ENCODE data around the gene NFATC2.

NFATC2 gene

GRCh38 chr20:51376111-51376510 is 166.4 kb downstream of the NFATC2 start:
- no peak for DNase-seq (ENCODE audit: low read depth, low spot score)

GRCh38 chr20:51375561-51375960 is 167.0 kb downstream of the NFATC2 start:
- DNase-seq (ENCODE audit: low read depth, low spot score) = no peak

- no peak for DNase-seq (ENCODE audit: low read depth, low spot score)
Measured at GRCh38 chr20:51374961-51375360, 167.6 kb downstream of the NFATC2 start.

- no peak for DNase-seq (ENCODE audit: low read depth, low spot score)
Measured at GRCh38 chr20:51374456-51374830, 168.1 kb downstream of the NFATC2 start.

GRCh38 chr20:51373713-51374455 is 168.6 kb downstream of the NFATC2 start:
- no peak for DNase-seq (ENCODE audit: low read depth, low spot score)

- DNase-seq (ENCODE audit: low read depth, low spot score) = no peak
Measured at GRCh38 chr20:51372966-51373365, 169.6 kb downstream of the NFATC2 start.

- peak; percentile 18 for DNase-seq (ENCODE audit: low read depth, low spot score)
Measured at GRCh38 chr20:51372176-51372803, 170.2 kb downstream of the NFATC2 start.

GRCh38 chr20:51371720-51372119 is 170.8 kb downstream of the NFATC2 start:
- DNase-seq (ENCODE audit: low read depth, low spot score) = no peak

- DNase-seq (ENCODE audit: low read depth, low spot score) = no peak
Measured at GRCh38 chr20:51369503-51369902, 173.0 kb downstream of the NFATC2 start.

- DNase-seq (ENCODE audit: low read depth, low spot score) = no peak
Measured at GRCh38 chr20:51368461-51369211, 173.9 kb downstream of the NFATC2 start.

GRCh38 chr20:51366155-51366886 is 176.2 kb downstream of the NFATC2 start:
- no peak for DNase-seq (ENCODE audit: low read depth, low spot score)

- no peak for DNase-seq (ENCODE audit: low read depth, low spot score)
Measured at GRCh38 chr20:51365670-51366069, 176.8 kb downstream of the NFATC2 start.

- DNase-seq (ENCODE audit: low read depth, low spot score) = no peak
Measured at GRCh38 chr20:51363813-51364212, 178.7 kb downstream of the NFATC2 start.

- DNase-seq (ENCODE audit: low read depth, low spot score) = no peak
Measured at GRCh38 chr20:51363378-51363777, 179.1 kb downstream of the NFATC2 start.

- no peak for DNase-seq (ENCODE audit: low read depth, low spot score)
Measured at GRCh38 chr20:51362254-51362653, 180.3 kb downstream of the NFATC2 start.

GRCh38 chr20:51361258-51361657 is 181.3 kb downstream of the NFATC2 start:
- DNase-seq (ENCODE audit: low read depth, low spot score) = no peak

GRCh38 chr20:51360451-51361201 is 181.9 kb downstream of the NFATC2 start:
- no peak for DNase-seq (ENCODE audit: low read depth, low spot score)

- no peak for DNase-seq (ENCODE audit: low read depth, low spot score)
Measured at GRCh38 chr20:51359947-51360346, 182.6 kb downstream of the NFATC2 start.

- no peak for DNase-seq (ENCODE audit: low read depth, low spot score)
Measured at GRCh38 chr20:51359401-51359800, 183.1 kb downstream of the NFATC2 start.

GRCh38 chr20:51358032-51358724 is 184.3 kb downstream of the NFATC2 start:
- DNase-seq (ENCODE audit: low read depth, low spot score) = no peak

GRCh38 chr20:51357543-51357942 is 185.0 kb downstream of the NFATC2 start:
- DNase-seq (ENCODE audit: low read depth, low spot score) = no peak

Measured in activated CD4-positive, CD25-positive, alpha-beta regulatory T cell treated with anti-CD3 and anti-CD28 coated beads, Interleukin-2, amount 50 U/mL, for 16 hours (primary cell).